SK-N-DZ (cell line): Measurements from ENCODE around the gene STK24.
"Not testable (repeated sequence)": the region's sequence is repeated elsewhere in the genome, so short reads cannot be mapped to it uniquely, and the experiment has no call there.

ENCODE experiments used
- DNase-seq: peaks from one replicate; pipeline ENCODE4 v3.0.0-alpha.2; 2015; ENCODE audit warnings: low spot score

Gene STK24

DNA sequence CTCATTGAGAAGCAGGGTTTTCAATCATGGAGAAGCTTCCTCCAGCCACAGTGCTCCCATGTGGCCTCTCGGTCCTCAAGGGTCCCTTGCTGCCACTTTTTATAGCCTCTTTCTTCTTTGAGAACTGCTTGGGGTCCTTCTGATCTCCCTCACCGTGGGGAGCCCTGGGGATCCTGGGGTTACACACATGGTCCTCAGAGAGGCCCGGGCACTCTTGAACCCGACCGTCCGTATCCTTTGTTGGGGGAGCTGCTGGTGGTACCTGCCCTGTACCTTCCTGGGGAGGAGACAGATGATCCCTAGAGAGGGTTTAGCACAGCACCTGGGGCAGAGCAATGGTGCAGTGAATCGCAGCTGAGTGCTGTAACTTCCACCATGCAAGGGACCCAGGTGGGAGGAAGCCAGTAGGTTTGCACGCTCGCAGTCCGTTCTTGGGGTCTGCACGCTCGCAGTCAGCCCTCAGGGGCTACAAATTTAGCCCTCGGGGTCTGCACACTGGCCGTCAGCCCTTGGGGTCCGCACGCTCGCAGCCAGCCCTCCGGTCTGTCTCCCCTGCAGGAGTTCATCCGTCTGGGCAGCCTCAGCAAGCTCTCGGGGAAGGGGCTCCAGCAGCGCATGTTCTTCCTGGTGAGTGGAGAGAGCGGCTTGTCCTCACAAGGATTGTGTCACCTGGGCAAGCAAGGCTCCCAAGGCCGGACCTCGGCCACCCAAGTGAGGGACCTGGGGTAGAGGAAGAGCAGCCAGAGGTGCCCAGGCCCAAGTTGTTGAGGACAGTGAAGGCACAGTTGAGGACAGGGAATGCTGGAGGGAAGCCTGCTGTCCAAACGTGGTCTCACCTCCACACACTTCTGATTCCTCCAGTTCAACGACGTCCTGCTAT lies 138.4 kb downstream of the STK24 start:
- no peak for DNase-seq

DNA sequence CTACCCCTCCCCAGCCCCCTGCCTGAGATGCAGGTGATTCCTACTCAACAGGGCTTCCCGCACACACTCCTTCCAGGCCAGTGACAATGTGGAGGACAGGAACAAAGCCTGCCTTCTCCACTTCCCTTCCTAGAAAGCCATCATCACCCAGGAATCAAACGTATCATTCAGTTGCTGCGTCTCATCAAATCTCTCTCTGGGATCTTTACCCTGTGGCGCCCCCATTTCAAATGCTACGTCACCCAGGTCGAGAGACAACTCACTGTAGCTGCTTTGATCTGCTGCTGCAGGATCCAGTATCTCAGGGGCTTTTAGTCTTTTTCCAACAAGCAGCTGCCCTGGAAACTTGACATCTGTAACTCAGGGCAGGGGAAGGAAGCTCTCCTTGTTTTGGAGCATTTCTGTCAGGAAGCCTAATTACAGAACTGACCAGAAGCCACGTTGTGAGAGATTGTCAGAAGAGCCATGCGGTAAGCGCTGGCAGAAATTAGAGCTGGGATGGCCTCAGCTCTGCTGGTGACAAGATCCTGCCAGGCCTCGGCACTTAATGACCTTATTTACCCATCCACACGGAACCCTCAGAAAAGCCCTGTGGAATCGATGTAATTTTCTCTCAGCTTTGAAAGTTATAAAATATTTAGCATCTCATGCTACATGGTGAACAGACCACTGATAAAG lies 140.5 kb downstream of the STK24 start:
- DNase-seq, result no peak

DNA sequence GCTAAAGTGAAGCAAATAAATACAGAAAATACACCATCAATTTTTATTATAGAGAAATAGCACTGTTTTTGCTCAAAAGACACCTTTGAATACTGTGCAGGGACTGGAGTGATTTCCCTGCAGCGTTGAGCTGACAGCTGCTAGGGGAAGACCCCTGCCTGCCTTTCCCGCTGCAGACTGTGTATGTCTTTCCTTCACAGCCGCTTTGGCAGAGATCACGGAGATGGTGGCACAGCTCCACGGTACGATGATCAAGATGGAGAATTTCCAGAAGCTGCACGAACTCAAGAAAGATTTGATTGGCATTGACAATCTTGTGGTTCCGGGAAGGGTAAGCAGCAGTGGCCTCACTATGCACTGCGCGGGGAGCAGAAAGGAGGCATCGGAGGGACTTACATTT lies 141.5 kb downstream of the STK24 start:
- no peak for DNase-seq

DNA sequence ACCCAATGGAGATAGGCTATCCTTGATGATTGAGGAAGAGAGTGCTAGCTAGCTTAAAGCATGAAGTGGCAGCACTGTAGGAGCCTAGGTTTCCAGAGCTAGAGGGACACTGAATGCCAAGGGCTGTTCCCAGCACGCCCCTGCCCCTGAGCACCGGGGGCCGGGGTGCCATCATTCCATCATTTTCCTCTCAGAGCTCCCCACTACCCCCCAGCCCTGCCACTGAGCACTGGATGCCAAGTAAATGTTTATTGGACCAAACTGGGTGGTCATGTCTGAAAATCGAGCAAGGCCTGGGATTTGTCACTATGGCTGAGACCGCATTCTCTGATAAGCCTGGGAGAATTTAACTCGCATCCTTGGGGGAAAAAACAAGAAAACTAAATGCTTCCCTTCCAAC lies 142.8 kb downstream of the STK24 start:
- DNase-seq, result no peak

DNA sequence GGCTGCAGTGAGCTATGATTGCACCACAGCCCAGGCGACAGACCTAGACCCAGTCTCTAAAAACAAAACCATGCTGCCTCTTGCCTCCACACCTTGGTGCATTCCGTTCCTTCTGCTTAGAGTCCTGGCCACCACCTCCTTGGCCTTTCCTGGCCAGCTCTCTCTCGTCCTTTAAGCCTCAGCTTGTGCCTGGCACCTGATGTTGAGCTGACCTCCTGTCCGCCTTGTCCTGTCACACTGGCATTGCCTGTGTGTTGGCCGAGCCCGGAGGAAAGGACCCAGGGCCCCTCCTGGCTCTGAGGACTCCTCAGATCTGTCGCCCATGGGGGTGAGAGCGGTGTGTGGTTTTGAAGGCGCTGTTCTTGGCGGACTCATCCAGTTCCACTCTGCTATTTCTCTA lies 143.3 kb downstream of the STK24 start:
- DNase-seq, result no peak

DNA sequence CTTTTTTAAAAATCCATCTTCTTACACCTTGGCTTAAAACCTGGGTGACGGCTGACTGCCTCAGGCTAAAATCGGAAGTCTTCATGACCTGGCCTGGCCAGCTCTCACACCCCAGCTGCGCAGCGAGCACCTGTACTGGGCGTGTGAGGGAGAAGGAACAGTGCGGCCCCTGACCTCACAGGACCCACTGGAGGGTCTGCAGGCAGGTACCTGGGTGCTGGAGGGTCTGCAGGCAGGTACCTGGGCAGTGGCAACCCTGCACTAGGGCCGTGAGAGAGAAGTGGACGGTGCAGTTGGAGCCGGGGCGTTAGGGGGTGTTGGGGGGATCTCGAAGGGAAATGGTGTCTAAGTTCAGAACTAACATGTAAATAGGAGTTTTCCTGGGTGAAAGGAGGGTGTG lies 144.3 kb downstream of the STK24 start:
- DNase-seq, result no peak

DNA sequence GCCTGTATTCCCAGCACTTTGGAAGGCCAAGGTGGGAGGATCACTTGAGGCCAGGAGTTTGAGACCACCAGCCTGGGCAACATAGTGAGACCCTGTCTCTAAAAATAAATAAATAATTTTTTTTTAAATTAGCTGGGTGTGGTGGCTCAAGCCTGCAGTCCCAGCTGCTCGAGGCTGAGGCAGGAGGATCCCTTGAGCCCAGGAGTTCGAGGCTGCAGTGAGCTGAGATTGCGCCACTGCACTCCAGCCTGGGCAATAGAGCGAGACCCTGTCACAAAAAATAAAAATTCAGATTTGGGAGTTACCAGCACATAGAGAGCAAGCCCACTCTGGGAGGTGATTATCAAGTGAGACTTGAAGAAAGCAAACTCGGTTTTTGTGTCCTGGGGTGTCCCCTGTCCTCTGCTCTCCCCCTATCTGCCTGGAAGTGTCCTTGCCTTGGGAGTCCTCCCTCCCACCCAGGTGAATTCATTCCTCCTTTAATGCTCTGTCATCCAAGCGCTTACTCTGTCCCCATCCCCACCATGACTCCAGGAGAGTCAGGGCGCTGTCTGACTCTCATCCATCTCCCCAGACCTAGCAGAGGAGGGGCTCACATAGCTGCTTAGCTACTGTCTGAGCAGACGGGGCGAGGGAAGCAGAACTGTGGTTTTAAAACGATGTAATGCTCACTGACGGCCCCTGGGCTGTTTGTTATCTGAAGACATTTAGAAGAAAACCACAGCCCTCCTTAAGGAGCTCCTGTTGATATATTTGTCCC lies 146.8 kb downstream of the STK24 start:
- DNase-seq, result no peak

DNA sequence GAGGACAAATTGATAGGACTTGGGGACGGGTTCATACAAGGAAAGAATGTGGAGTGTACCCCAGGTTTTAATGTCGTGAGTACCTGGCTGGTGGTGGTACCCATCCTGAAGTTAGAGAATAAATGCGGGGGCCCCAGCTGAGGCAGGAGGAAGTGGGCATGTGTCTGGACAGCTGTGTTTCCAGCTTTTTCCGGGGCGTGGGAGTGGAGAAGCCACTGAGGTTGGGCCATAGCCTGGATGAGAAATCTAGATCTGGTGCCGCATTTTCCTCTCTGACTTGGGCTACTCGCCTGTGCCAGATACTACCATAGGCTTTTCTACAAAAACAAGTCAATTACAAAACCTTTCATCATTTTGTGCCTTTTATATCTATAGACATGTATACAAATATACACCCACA lies 147.4 kb downstream of the STK24 start:
- no peak for DNase-seq

DNA sequence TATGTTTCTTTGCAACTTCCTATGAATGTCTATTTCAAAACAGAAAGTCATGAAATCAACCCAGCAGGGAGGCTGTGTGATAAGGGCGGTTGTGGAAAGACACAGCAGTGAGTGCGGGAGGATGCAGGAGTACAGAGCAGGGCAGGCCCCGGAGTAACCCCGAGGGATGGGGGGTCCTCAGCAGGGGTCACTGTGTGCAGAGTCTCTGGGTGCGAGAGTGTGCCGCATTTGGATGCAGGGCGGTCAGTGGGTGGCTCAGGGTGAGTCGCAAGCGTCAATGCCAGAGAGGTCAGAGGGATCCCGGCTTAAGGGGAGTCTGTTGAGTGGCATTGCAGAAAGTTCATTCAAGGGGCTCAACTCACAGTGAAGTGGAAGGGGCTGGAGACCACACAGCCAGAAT lies 147.8 kb downstream of the STK24 start:
- DNase-seq, result no peak

DNA sequence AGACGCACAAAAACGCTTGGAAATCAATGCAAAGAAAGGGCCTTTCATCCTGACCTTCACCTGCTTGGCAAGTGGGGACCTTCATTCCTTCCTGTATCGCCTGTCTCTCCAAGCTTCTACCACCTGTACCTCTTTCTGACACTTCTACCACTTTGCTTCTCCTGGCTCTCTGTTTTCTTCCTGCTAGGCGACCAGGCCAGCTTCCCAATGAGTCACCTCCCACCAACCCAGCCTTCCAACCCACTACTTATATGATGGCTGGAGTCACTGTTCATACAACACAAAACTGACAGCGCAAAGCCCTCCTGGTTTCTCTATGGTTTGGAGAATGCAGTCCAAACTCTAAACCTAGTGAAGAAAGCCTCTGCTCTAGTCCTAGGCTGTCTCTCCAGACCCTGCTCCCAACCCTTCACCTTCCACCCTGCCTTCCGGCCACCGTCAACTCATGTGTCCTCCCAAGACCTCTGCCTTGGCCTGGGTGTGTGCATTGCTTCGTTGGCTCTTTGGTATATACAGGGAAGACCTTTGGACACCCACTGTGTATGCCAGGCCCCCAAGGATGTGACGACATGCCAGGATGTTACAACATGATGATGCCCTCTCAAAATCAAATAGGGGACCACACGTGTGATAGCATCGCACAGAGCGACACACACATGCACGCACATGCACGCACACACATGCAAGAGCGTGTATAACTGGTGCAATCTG lies 148.5 kb downstream of the STK24 start:
- no peak for DNase-seq

DNA sequence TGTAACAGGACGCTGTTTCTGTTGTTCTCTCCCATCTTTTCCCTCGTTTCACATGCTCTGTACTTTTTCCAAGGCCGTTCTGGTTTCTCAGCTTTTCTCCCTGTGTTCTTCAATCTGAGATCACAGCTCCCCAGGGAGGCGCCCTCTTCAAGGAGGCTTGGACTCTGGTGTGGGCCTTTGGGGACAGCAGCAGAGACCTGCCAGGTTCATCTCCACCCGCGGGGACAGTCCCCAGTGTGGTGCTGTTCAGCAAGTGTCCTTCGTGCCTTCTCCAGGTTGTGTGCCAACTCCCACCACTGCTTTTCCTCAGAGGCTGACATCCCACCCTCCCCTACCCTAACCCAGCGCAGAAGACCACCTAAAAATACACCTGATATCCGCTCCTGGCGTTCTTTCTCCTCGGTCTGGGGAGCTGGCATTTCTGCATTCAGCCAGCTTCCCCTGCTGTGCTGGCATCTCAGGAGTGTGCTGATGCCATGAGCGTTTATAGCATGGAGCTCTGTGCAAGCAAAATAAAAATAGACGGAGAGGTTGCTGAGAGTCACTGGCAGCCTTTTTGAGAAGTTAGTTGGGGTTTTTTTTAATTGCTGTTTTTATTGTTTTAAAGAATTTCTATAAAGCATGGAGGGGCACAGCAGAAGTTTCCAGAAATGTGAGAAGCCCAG lies 149.4 kb downstream of the STK24 start:
- no peak for DNase-seq

DNA sequence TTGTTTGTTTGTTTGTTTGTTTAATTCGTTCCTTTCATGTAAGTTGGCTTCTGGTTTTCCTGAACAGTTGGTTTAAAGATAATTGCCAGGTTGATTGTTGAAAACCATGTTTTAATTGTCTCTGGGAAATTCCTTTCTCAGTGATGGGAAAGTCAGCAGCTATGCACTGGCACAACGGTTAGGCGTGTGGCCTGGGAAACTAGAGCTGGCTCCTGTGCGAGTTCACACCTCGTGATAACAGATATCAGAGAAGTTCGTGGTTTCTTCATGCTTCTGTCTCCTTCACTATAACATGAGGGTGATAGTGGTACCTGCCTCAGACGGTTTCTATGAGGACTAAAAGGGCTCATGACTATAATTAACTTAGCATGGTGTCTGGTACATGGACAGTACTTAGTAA lies 153.5 kb downstream of the STK24 start:
- no peak for DNase-seq

DNA sequence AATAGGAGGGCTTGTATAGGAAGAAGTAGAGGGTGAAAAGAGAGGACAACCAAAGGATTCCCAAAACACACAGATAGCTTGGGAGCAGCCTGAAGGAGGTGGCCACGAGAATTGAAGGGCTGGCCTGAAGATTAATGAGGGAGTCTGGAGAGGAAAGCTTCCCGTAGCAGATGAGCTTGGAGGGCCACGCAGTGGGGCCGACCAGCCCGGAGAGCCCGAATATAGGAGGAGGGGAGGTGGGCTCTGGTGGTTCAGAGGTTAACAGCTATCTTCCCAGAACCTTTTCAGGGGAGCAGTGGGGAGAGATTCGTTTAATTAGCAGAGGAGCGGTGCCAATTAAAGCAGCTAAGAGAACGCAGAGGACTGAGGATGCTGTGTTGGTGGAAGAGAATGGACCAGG lies 154.9 kb downstream of the STK24 start:
- DNase-seq, result no peak

DNA sequence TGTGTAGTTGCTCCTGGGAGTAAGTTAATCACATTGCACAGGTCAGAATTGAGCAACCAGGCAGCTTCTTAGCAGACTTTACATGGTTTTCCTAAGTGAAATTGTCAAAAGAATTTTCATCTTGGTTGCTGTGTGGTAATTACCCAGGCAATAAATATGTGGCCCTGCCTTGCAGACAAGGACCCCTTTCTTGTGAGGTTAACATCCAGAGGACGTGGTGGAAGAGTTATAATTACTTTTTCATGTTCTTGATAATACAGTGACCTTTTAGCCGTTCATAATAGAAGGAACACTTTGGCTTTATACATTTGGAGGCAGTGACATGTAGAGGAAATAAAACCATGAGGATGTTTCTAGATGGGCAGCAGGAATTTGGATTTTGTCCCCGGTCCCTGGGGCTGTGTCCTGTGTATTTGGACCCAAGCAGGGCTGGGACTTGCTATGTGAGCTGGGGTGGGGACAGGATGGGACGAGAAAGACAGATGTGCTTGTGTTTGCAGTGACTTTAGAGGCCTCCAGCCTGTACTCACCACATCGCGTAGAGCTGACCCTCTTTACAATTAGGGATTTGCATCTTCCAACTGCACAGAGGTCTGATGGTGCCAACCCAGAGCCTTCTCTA lies 156.2 kb downstream of the STK24 start:
- no peak for DNase-seq

DNA sequence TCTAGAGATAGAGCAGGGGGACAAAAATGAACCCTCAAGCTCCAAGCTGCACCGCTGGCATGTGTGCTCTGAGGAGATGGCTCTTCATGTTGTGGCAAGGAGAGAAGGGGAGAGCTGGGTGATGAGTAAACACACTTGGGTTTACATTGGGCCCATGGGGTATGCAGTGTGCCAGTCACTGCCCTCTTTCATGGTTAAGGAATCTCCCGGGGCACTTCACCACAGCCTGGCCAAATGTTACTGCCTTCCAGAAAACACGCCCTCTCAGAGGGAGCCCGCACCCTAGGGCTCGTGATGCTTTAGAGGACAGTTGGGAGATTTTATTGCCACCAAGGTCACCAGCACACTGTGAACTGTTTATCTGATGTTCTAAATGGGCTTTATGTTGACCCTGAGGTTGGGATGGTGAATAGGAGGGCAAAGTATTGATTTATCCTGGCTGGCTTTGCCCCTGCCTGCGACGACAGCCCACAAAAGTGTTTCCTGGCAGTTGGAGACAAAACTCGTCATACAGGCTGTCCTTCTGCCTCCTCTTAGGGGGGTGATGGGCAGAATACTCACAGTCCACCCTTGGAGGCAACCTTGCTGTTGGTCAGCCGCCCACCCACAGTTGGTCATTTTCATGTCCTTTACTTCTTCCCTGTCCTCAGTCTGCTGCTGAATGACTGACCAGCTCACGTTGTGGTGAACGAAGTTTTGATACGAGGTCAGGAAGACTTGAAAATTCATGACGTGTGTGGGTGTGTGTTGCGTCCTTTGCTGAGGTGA lies 156.9 kb downstream of the STK24 start:
- no peak for DNase-seq

DNA sequence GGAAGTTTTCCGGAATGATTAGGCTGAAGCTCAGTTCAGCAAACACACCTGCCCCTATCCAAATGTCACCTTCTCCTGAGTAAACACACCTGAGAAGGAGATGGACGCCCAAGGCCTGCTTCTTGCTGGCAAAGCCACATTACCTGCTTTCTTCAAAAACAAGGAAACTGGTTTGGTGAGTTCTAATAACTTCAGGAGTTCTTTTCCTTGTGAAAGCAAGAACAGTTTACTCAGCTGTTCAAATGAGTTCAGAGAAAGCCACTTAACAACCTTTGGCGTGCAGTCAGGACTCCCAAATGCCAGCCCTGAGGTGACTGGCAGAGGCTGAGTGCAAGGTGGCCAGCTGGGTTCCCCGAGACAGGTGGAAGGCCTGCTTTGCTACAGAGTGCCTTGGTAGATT lies 160.5 kb downstream of the STK24 start:
- DNase-seq, result no peak

DNA sequence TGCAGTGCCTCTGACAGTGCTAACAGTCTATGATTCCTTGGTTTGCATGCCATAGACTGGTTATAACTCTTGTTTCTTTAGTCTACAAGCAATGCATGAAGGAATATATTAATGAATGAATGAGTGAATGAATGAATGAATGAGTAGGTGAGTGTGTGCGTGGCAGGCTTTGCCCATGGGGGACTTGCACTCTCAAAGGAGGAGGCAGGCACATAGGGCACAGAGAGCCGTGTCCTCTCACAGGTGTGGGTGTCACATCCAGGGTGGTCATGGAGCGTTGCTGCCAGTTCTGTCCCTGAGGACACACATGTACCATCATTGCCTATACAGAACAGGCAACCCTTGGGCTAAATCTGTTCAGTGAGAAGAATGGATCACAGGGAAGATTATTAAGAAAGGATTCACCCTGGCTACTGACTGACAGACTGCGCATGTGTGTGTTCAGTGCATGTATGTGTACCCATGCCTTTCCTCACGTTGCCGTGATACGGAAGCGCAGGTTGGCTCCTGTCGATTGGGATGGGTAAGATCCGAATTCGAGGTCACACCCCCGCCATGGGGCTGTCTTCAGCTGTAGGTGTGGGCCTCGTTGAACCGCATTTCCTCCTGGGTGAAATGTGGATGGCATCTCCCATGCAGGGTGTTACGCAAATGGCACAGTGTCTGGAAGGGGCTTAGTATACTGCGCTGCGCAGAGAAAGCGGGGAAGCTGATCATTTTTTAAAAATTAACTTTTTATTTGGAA lies 161.4 kb downstream of the STK24 start:
- DNase-seq, result no peak

DNA sequence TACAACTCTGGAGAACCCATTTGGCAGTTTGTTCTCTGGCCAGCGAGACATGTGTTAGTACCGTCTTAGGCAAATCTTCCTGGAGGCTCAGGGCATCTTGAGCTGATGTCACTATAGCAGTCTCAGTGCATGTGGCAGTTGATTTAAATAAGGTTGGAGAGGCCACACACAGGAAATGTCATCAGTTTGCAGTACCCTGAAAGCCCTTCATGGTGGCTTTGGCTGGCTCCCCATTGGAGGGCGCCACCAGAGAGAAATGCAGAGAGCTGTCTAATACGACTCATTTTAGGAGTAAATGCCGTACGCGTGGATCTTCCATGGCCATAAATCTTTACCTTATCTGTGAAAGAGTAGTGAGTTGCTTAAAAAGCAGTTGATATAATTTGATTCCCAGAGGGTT lies 163.1 kb downstream of the STK24 start:
- DNase-seq, result no peak

DNA sequence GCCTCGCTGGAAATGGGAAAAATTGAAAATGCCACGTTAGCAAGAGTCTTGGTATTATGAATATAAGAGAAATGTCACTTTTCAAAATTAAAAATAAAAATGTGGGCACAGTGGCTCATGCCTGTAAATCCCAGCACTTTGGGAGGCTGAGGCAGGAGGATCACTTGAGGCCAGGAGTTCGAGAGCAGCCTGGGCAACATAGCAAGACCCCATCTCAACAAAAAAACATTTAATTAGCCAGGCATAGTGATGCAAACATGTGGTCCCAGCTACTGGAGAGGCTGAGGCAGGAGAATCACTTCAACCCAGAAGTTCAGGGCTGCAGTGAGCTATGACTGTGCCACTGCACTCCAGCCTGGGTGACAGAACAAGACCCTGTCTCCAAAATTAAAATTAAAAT lies 163.6 kb downstream of the STK24 start:
- not testable (repeated sequence) for DNase-seq
